ENCODE results near the gene IRGC.

- TF ChIP-seq CTCF (IDR thresholded peaks at IDR 0.05) (no peak), EP300 (IDR thresholded peaks at IDR 0.05) (no peak)
These were observed 47.9 kb upstream of the IRGC start for GRCh38 chr19:43667876-43668405.

All from stomach (tissue), 4 donors.